GM18907 (cell line): ENCODE results near the gene TNKS1BP1.

ENCODE experiments used
- ATAC-seq: cut with Tn5 transposase; IDR thresholded peaks from one replicate; pipeline ENCODE4 v1.9.1; 2021; ENCODE audit warnings: mild to moderate bottlenecking, moderate library complexity; ENCODE audit not compliant: unreplicated experiment

TNKS1BP1 gene

DNA sequence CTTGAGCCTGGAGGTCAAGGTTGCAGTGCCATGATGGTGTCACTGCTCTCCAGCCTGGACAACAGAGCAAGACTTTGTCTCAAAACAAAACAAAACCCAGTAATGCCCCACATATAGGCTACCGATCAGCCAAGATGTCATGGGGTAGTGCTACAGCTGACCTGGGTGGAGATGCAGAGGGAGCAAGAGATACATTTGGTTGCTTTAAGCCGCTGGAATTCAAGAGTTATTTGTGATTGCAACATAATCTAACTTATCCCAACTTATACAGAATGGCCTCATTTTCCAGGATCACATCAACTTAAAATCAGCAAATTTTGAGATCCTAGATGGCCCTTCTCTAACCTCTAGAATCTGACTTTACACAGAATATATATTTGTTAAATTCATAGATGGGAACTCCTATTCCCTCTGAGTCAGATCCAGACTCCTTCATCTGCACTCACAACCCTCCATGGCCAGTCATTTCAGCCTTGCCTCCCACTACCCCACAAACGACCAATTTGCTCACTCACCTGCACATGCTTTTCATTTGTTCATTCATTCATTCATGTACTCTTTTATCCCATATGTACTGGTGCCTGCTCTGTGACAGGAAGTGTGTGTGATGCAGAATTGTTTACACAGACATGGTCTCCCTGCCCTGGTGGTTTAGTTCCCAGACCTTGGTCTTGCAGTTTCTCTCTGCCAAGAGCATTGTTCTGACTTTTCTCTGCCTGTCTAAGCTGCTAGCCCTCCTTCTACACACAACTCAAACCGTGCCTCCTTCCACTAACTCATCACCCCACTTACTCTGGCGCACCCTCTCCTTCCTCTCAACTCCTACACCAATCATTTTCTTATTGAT lies 63.6 kb downstream of the TNKS1BP1 start:
- no peak for ATAC-seq

DNA sequence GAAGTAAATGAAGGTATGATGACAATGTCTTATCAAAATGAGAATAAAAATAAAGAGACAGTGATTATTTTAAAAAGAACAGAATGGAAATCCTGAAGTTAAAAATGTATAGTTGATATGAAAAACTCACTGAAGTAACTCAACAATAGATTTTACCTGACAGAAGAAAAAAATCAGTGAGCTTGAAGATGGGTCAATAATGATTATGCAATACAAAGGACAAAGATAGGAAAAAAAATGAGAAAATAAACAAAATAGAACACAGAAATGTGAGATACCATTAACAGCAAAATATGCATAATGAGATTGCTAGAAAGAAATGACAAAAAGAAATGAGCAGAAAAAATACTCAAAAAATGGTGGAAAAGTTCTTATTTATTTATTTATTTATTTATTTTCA lies 68.6 kb downstream of the TNKS1BP1 start:
- ATAC-seq = no peak

DNA sequence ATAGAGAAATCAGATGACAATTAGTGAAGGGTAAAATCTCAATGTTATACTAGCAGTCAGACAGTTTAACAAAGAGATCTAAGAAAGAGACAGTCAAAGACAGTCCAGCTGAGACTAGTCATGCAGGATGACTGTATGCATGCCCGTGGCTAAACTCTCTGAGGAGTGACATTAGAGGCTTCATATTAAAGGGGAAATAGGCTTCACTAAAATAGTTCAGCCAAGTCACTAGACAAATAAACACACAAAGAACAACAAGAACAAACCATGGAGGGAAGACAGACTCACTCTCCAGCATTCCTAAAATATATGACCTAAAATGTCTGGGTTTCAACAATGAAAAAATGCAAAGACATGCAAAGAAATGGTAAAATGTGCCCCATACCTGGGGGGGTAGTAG lies 69.1 kb downstream of the TNKS1BP1 start:
- ATAC-seq = no peak

DNA sequence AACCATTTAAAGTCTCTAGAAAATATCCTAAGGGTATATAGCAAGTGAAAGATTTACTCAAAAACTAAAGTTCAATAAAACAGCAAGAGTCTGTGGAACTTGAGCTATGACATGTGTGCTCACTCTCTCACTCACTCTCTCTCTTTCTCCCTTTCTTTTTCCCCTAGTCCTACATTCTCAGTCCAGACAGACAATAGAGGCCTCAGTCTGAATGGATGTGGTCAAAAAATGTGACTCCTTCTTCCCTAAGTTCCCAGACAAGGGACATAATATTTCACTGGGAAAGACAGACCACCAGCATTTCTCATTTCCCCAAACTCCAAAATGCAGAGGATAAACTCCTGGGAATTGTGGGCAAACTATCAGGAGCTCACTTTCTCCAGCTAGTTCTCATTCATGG lies 70.1 kb downstream of the TNKS1BP1 start:
- ATAC-seq = no peak

DNA sequence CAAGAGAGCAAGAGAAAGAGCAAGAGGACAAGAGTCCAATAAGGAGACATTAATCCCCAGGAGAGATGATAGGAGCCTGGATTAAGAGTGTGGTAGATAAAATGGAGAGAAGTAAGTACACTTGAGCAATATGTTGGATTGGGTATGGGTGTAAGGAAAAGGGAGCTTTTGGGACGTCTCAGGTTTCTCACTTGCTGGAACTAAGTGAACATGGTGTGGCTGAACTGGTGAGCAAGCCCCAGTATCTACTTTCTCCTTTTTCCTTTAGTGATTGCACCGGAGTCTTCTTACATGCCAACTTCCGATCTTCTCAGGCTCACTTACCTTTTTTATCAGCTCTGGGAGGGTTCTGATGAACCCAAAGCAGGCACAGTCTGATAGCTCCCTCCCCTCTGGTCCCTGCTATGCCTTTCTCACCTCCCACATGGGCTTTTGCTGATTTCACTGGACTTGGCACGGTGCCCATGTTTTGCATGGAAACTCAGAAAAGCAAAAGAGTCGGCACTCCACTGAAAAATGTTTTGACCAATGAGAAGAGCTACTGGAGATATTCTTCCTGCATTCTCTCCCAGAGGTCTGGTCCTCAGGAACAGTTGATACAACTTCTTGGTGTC lies 73.2 kb downstream of the TNKS1BP1 start:
- no peak for ATAC-seq

DNA sequence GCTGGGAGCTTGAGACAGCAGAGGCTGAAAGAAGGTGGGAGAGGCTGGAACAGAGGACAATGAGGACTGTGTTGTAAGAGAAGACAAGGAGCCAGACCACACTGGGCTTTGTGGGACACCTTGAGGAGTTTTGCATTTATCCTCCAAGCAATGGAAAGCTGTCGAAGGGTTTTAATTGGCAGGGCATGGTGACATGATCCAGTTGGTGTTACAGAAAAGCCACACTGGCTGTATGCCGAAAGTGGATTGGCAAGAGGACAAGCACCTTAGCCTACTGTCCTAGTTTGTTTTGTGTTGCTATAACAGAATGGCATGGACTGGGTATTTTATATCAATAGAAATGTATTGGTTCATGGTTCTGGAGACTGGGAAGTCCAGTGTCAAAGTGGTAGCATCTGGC lies 73.7 kb downstream of the TNKS1BP1 start:
- ATAC-seq = no peak
